ENCODE results near the gene ALK.

The ALK gene

DNA sequence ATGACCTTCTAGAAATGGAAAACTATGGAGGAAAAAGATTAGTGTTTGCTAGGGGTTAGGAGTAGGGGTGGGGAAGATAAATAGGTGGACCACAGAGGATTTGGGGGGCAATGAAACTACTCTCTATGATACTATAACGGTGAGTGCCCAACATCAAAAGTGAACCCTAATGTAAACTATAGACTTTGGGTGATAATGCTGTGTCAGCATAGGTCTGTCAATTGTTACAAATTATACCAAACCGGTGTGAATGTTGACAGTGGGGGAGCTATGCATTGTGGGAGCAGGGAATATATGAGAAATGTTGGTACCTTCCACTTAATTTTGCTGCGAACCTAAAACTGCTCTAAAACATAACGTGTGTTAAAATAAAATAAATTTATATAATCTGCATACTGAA lies 180.3 kb downstream of the ALK start:
- no peaks in the 10 kb centered on the region for H4K20me1 ChIP-seq (ENCODE audit: insufficient read depth, low read length)
- no peaks in the 10 kb centered on the region for H3K9me3 ChIP-seq (ENCODE audit: insufficient read depth, low read length)
- no peak for TF ChIP-seq EZH2phosphoT487 (IDR thresholded peaks at IDR 0.05; ENCODE audit: low read depth)
- TF ChIP-seq, protein P1, sequence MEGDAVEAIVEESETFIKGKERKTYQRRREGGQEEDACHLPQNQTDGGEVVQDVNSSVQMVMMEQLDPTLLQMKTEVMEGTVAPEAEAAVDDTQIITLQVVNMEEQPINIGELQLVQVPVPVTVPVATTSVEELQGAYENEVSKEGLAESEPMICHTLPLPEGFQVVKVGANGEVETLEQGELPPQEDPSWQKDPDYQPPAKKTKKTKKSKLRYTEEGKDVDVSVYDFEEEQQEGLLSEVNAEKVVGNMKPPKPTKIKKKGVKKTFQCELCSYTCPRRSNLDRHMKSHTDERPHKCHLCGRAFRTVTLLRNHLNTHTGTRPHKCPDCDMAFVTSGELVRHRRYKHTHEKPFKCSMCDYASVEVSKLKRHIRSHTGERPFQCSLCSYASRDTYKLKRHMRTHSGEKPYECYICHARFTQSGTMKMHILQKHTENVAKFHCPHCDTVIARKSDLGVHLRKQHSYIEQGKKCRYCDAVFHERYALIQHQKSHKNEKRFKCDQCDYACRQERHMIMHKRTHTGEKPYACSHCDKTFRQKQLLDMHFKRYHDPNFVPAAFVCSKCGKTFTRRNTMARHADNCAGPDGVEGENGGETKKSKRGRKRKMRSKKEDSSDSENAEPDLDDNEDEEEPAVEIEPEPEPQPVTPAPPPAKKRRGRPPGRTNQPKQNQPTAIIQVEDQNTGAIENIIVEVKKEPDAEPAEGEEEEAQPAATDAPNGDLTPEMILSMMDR (IDR thresholded peaks at IDR 0.05; ENCODE audit: low read depth, low read length), result no peak
- H3K4me3 ChIP-seq (ENCODE audit: low read length), result no peak overlapping the region
- no peak overlapping the region for H3K9ac ChIP-seq (ENCODE audit: low read length)
- H3K4me2 ChIP-seq (ENCODE audit: low read length), result no peak overlapping the region
- H3K27me3 ChIP-seq (ENCODE audit: low read depth, low read length), result 0 out of 2 replicates have a peak, but pooled peaks cover 4% of the 10 kb centered on the region
- no peak overlapping the region for H2AFZ ChIP-seq (ENCODE audit: low read depth, low read length)
- H3K4me1 ChIP-seq (ENCODE audit: low read length), result peaks cover 35% of the 10 kb centered on the region
- H3K36me3 ChIP-seq (replicated peaks; ENCODE audit: low read depth, low read length), result no peaks in the 10 kb centered on the region
- no peak overlapping the region for H3K27ac ChIP-seq (ENCODE audit: low read length)
- H3K79me2 ChIP-seq (ENCODE audit: low read length), result no peaks in the 10 kb centered on the region

DNA sequence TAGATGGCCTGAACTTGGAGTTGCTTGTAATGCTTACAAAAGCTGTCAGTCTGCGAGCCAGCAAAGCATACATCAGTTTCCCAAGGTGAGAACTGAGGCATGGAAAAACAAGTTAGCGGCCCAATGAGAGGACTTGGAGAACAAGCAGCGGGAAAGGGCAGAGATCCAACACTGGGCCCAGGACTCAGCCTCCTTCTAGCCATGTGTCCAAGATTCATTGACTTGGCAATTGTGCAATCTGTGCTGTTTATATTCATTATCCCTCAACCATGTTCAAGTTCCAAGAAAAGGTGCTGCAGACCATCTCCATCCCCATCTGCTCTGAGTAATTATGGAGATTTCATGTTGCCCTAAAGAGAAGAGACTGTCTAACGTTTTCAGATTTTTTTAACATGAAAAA lies 187.4 kb downstream of the ALK start:
- TF ChIP-seq, protein P1 (IDR thresholded peaks at IDR 0.05; ENCODE audit: low read depth, low read length), result no peak
- no peak for TF ChIP-seq EZH2phosphoT487 (IDR thresholded peaks at IDR 0.05; ENCODE audit: low read depth)
- Histone ChIP-seq H3K27ac (ENCODE audit: low read length) (no peak overlapping the region), H3K4me3 (ENCODE audit: low read length) (no peak overlapping the region), H3K9ac (ENCODE audit: low read length) (no peak overlapping the region), H3K27me3 (ENCODE audit: low read depth, low read length) (0 out of 2 replicates have a peak, but pooled peaks cover 4% of the 10 kb centered on the region), H3K36me3 (replicated peaks; ENCODE audit: low read depth, low read length) (no peaks in the 10 kb centered on the region), H3K4me1 (ENCODE audit: low read length) (peaks cover 17% of the 10 kb centered on the region), H4K20me1 (ENCODE audit: insufficient read depth, low read length) (no peaks in the 10 kb centered on the region), H3K79me2 (ENCODE audit: low read length) (no peaks in the 10 kb centered on the region), H3K9me3 (ENCODE audit: insufficient read depth, low read length) (no peaks in the 10 kb centered on the region), H3K4me2 (ENCODE audit: low read length) (no peak overlapping the region), H2AFZ (ENCODE audit: low read depth, low read length) (no peak overlapping the region)

DNA sequence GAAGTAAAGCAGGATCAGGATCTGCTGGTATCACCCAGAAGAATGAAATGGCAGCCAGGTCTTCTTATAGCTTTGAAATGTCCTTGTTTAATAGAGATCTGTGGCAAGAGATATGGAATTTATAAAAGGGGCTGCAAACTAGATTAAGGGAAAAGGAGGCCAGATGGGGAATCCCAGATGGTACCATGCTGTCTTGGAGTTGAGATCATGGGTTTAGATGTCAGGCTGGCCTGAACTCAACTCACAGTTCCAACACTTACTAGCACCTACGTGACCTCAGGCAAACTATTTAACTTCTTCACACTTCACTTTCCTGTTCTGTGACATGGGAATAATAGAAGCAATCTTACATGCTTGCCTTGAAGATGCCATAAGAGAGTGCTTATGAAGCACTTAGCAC lies 188.2 kb downstream of the ALK start:
- H2AFZ ChIP-seq (ENCODE audit: low read depth, low read length), result no peak overlapping the region
- H3K4me3 ChIP-seq (ENCODE audit: low read length), result no peak overlapping the region
- peaks cover 9% of the 10 kb centered on the region for H3K4me1 ChIP-seq (ENCODE audit: low read length)
- no peaks in the 10 kb centered on the region for H4K20me1 ChIP-seq (ENCODE audit: insufficient read depth, low read length)
- no peaks in the 10 kb centered on the region for H3K79me2 ChIP-seq (ENCODE audit: low read length)
- 0 out of 2 replicates have a peak, but pooled peaks cover 4% of the 10 kb centered on the region for H3K27me3 ChIP-seq (ENCODE audit: low read depth, low read length)
- H3K4me2 ChIP-seq (ENCODE audit: low read length), result no peak overlapping the region
- H3K36me3 ChIP-seq (replicated peaks; ENCODE audit: low read depth, low read length), result no peaks in the 10 kb centered on the region
- TF ChIP-seq, protein P1 (IDR thresholded peaks at IDR 0.05; ENCODE audit: low read depth, low read length), result no peak
- TF ChIP-seq EZH2phosphoT487 (IDR thresholded peaks at IDR 0.05; ENCODE audit: low read depth), result no peak
- no peaks in the 10 kb centered on the region for H3K9me3 ChIP-seq (ENCODE audit: insufficient read depth, low read length)
- H3K9ac ChIP-seq (ENCODE audit: low read length), result no peak overlapping the region
- no peak overlapping the region for H3K27ac ChIP-seq (ENCODE audit: low read length)

DNA sequence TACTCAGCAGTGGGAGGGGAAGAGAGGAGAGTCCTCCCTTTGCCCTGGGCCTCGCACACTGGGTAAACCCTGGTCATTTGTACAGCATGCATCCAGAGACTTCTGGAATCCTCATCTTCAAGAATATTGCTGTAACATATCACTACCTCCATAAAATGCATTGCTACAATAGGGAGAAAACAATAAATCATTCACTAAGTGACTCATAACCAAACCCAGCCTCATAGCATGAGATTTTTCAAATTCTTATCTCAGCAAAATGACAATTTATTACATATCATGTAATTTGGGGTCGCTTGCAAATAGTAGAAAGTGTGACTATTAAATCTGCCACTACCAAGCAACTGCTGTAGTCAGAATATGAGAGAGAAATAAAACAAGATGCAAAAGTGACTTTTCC lies 189.4 kb downstream of the ALK start:
- TF ChIP-seq EZH2phosphoT487 (IDR thresholded peaks at IDR 0.05; ENCODE audit: low read depth), result no peak
- TF ChIP-seq, protein P1 (IDR thresholded peaks at IDR 0.05; ENCODE audit: low read depth, low read length), result no peak
- 0 out of 2 replicates have a peak, but pooled peaks cover 4% of the 10 kb centered on the region for H3K27me3 ChIP-seq (ENCODE audit: low read depth, low read length)

More for the DNA sequence above, 189.4 kb downstream of the ALK start:
- Histone ChIP-seq H3K27ac (ENCODE audit: low read length) (no peak overlapping the region), H2AFZ (ENCODE audit: low read depth, low read length) (no peak overlapping the region), H3K4me1 (ENCODE audit: low read length) (0 out of 2 replicates have a peak, but pooled peaks cover 6% of the 10 kb centered on the region), H3K9me3 (ENCODE audit: insufficient read depth, low read length) (no peaks in the 10 kb centered on the region), H3K4me2 (ENCODE audit: low read length) (no peak overlapping the region), H3K36me3 (replicated peaks; ENCODE audit: low read depth, low read length) (no peaks in the 10 kb centered on the region), H3K79me2 (ENCODE audit: low read length) (no peaks in the 10 kb centered on the region), H3K4me3 (ENCODE audit: low read length) (no peak overlapping the region), H3K9ac (ENCODE audit: low read length) (no peak overlapping the region), H4K20me1 (ENCODE audit: insufficient read depth, low read length) (no peaks in the 10 kb centered on the region)
